Mesenchymal stem cell (in vitro differentiated cells and primary cell): ENCODE measurements around the gene ASCL5.

ENCODE experiments used
- DNase-seq: peaks from one replicate; pipeline ENCODE4 v3.0.0-alpha.2; 2013
- H2AFZ ChIP-seq: one replicate; pipeline ENCODE4 v1.6.1; 2013; ENCODE audit warnings: low read depth, mild to moderate bottlenecking, control low read depth, inconsistent platforms, low read length, moderate library complexity
- H2AK5ac ChIP-seq: 2 replicates; pipeline ENCODE4 v1.6.1; 2013; ENCODE audit warnings: low read length, moderate library complexity, mild to moderate bottlenecking, inconsistent platforms; ENCODE audit not compliant: severe bottlenecking
- H2BK120ac ChIP-seq: one replicate; pipeline ENCODE4 v1.6.1; 2013; ENCODE audit warnings: low read depth, mild to moderate bottlenecking, inconsistent platforms, low read length, moderate library complexity
- H2BK12ac ChIP-seq, 2 experiments: one replicate each; pipeline ENCODE4 v1.6.1; 2013; ENCODE audit warnings: inconsistent platforms in 2 of 2, low read length in 2 of 2, mild to moderate bottlenecking in 2 of 2, moderate library complexity in 2 of 2, control low read depth in 1 of 2
- H2BK15ac ChIP-seq: one replicate; pipeline ENCODE4 v1.6.1; 2013; ENCODE audit warnings: mild to moderate bottlenecking, low read depth, inconsistent platforms; ENCODE audit not compliant: poor library complexity, severe bottlenecking
- H2BK5ac ChIP-seq: 2 replicates; pipeline ENCODE4 v1.6.1; 2013; ENCODE audit warnings: low read depth, mild to moderate bottlenecking, low read length, control low read depth, inconsistent platforms; ENCODE audit not compliant: poor library complexity, severe bottlenecking
- H3K14ac ChIP-seq, 2 experiments: one replicate each; pipeline ENCODE4 v1.6.1; 2013; ENCODE audit warnings: inconsistent platforms in 2 of 2, low read length in 2 of 2, control low read depth in 1 of 2, mild to moderate bottlenecking in 1 of 2, moderate library complexity in 1 of 2
- H3K18ac ChIP-seq, 2 experiments: one replicate each; pipeline ENCODE4 v1.6.1; 2013; ENCODE audit warnings: inconsistent platforms in 2 of 2, low read length in 2 of 2, control low read depth in 1 of 2, low read depth in 1 of 2, mild to moderate bottlenecking in 1 of 2
- H3K23ac ChIP-seq, 2 experiments: one replicate each; pipeline ENCODE4 v1.6.1; 2013; ENCODE audit warnings: inconsistent platforms in 2 of 2, low read length in 2 of 2, mild to moderate bottlenecking in 2 of 2, moderate library complexity in 2 of 2, control low read depth in 1 of 2
- H3K27ac ChIP-seq: 2 replicates; pipeline ENCODE4 v1.5.1; 2013; ENCODE audit warnings: mild to moderate bottlenecking, moderate library complexity, low read length, control low read depth, inconsistent platforms; ENCODE audit not compliant: poor library complexity, severe bottlenecking
- H3K27me3 ChIP-seq, 2 experiments: 2 replicates each; pipeline versions ENCODE4 v1.6.1 to v1.7.0; 2013; ENCODE audit warnings: low read length in 2 of 2, mild to moderate bottlenecking in 2 of 2, moderate library complexity in 2 of 2, control low read depth in 1 of 2, inconsistent platforms in 1 of 2; ENCODE audit not compliant: control insufficient read depth in 1 of 2, insufficient read depth in 1 of 2
- H3K36me3 ChIP-seq, 2 experiments: 2 replicates each; pipeline versions ENCODE4 v1.6.1 to v1.7.0; 2013; ENCODE audit warnings: low read length in 2 of 2, control low read depth in 1 of 2, inconsistent platforms in 1 of 2, low read depth in 1 of 2, mild to moderate bottlenecking in 1 of 2; ENCODE audit not compliant: insufficient read depth in 2 of 2, control insufficient read depth in 1 of 2
- H3K4ac ChIP-seq, 2 experiments: one replicate each; pipeline ENCODE4 v1.6.1; 2013; ENCODE audit warnings: inconsistent platforms in 2 of 2, low read length in 2 of 2, mild to moderate bottlenecking in 2 of 2, moderate library complexity in 2 of 2, control low read depth in 1 of 2, low read depth in 1 of 2
- H3K4me1 ChIP-seq: 2 replicates; pipeline ENCODE4 v1.6.1; 2013; ENCODE audit warnings: low read depth, low read length, control low read depth; ENCODE audit not compliant: control insufficient read depth, insufficient read depth
- H3K4me2 ChIP-seq: 2 replicates; pipeline ENCODE4 v1.6.1; 2013; ENCODE audit warnings: low read length, mild to moderate bottlenecking, inconsistent platforms; ENCODE audit not compliant: poor library complexity, severe bottlenecking
- H3K4me3 ChIP-seq, 2 experiments: 2 replicates each; pipeline versions ENCODE4 v1.5.1 to v1.7.0; 2013; ENCODE audit warnings: low read length in 2 of 2, mild to moderate bottlenecking in 2 of 2, control low read depth in 1 of 2, low read depth in 1 of 2; ENCODE audit not compliant: insufficient read depth in 1 of 2
- H3K79me1 ChIP-seq: replicated peaks from 2 replicates; pipeline ENCODE4 v1.6.1; 2013; ENCODE audit warnings: mild to moderate bottlenecking, control low read depth, low read length, inconsistent platforms; ENCODE audit not compliant: poor library complexity, severe bottlenecking
- H3K9ac ChIP-seq: 2 replicates; pipeline ENCODE4 v1.7.0; 2013; ENCODE audit warnings: mild to moderate bottlenecking, low read length, moderate library complexity
- H3K9me3 ChIP-seq: 2 replicates; pipeline ENCODE4 v1.7.0; 2013; ENCODE audit warnings: mild to moderate bottlenecking, low read length; ENCODE audit not compliant: control insufficient read depth
- H4K8ac ChIP-seq: one replicate; pipeline ENCODE4 v1.6.1; 2013; ENCODE audit warnings: inconsistent platforms, mild to moderate bottlenecking, low read length, moderate library complexity
- H4K91ac ChIP-seq: one replicate; pipeline ENCODE4 v1.6.1; 2013; ENCODE audit warnings: mild to moderate bottlenecking, low read length, inconsistent platforms
- WGBS: methylation state at CpG from one replicate; pipeline ENCODE4 v1.1.7; 2013; ENCODE audit warnings: mixed read lengths; 5-methylcytosine and 5-hydroxymethylcytosine counted together

Gene ASCL5

GRCh38 chr1:201083741-201084140 is 43.2 kb downstream of the ASCL5 start:
- Histone ChIP-seq H2AK5ac (no peak overlapping the region), H3K27ac (no peak overlapping the region), H3K18ac (no peak overlapping the region), H2BK5ac (no peak overlapping the region), H2AFZ (no peak overlapping the region), H3K4ac (no peak overlapping the region), H3K23ac (no peak overlapping the region), H4K8ac (no peak overlapping the region), H4K91ac (no peak overlapping the region), H3K79me1 (no peaks in the 10 kb centered on the region), H3K9me3 (no peaks in the 10 kb centered on the region), H3K4me2 (no peak overlapping the region), H2BK120ac (no peak overlapping the region), H2BK15ac (no peak overlapping the region), H3K4me1 (no peaks in the 10 kb centered on the region), H3K4me3 (no peak overlapping the region), H3K14ac (no peak overlapping the region), H3K9ac (no peak overlapping the region), H3K27me3 (peaks cover 44 to 70% of the 10 kb centered on the region in 2 experiments), H3K36me3 (no peaks in the 10 kb centered on the region), H2BK12ac (no peak overlapping the region)
- WGBS = 33% methylated on average over 1 of the region's 3 CpGs
- no peak for DNase-seq

GRCh38 chr1:201080135-201080534 is 46.8 kb downstream of the ASCL5 start:
- no peak overlapping the region for H3K4me3 ChIP-seq
- no peak overlapping the region for H3K9ac ChIP-seq

GRCh38 chr1:201077736-201078135 is 49.2 kb downstream of the ASCL5 start:
- no peak overlapping the region for H4K8ac ChIP-seq
- no peaks in the 10 kb centered on the region for H3K9me3 ChIP-seq
- 95% methylated on average over 16 of the region's 17 CpGs for WGBS
- no peak overlapping the region for H4K91ac ChIP-seq
- H3K27me3 ChIP-seq = peaks cover 31 to 58% of the 10 kb centered on the region in 2 experiments
- no peak overlapping the region for H3K4me3 ChIP-seq
- H3K36me3 ChIP-seq = no peaks in the 10 kb centered on the region
- H2BK12ac ChIP-seq = no peak overlapping the region
- H3K14ac ChIP-seq = no peak overlapping the region
- no peak overlapping the region for H2AFZ ChIP-seq
- no peak overlapping the region for H2AK5ac ChIP-seq
- peaks cover 7% of the 10 kb centered on the region for H3K4me1 ChIP-seq
- no peak overlapping the region for H2BK15ac ChIP-seq
- H3K27ac ChIP-seq = no peak overlapping the region
- no peak overlapping the region for H3K18ac ChIP-seq
- no peak for DNase-seq
- no peak overlapping the region for H2BK5ac ChIP-seq
- H2BK120ac ChIP-seq = no peak overlapping the region
- no peak overlapping the region for H3K4me2 ChIP-seq
- no peaks in the 10 kb centered on the region for H3K79me1 ChIP-seq
- H3K4ac ChIP-seq = no peak overlapping the region
- no peak overlapping the region for H3K23ac ChIP-seq
- H3K9ac ChIP-seq = no peak overlapping the region

More at GRCh38 chr1:201080135-201080534, 46.8 kb downstream of the ASCL5 start:
- no peaks in the 10 kb centered on the region for H3K9me3 ChIP-seq
- peaks cover 7% of the 10 kb centered on the region for H3K4me1 ChIP-seq
- no peak overlapping the region for H3K4me2 ChIP-seq
- H2BK12ac ChIP-seq = no peak overlapping the region
- H2AK5ac ChIP-seq = no peak overlapping the region
- no peak overlapping the region for H3K4ac ChIP-seq
- no peak overlapping the region for H2BK5ac ChIP-seq
- no peak overlapping the region for H3K18ac ChIP-seq
- no peaks in the 10 kb centered on the region for H3K36me3 ChIP-seq
- no peak overlapping the region for H3K27ac ChIP-seq
- H2AFZ ChIP-seq = no peak overlapping the region
- no peak overlapping the region for H4K8ac ChIP-seq
- no peak overlapping the region for H3K23ac ChIP-seq
- no peak overlapping the region for H2BK15ac ChIP-seq
- no peak overlapping the region for H3K14ac ChIP-seq
- no peak overlapping the region for H4K91ac ChIP-seq
- H3K27me3 ChIP-seq = peaks cover 41 to 71% of the 10 kb centered on the region in 2 experiments
- DNase-seq = no peak
- H2BK120ac ChIP-seq = no peak overlapping the region
- WGBS = no CpG with 5 or more reads among the region's 3 CpGs
- H3K79me1 ChIP-seq = no peaks in the 10 kb centered on the region

GRCh38 chr1:201077116-201077515 is 49.9 kb downstream of the ASCL5 start:
- no peak overlapping the region for H2AK5ac ChIP-seq
- peaks cover 37 to 57% of the 10 kb centered on the region in 2 experiments for H3K27me3 ChIP-seq
- H3K36me3 ChIP-seq = no peaks in the 10 kb centered on the region
- no peak overlapping the region for H3K14ac ChIP-seq
- no peak overlapping the region for H3K4me2 ChIP-seq
- no peak overlapping the region for H2BK120ac ChIP-seq
- H3K18ac ChIP-seq = no peak overlapping the region
- H4K8ac ChIP-seq = no peak overlapping the region
- H3K9ac ChIP-seq = no peak overlapping the region
- no peak overlapping the region for H3K23ac ChIP-seq
- H3K79me1 ChIP-seq = no peaks in the 10 kb centered on the region
- no peaks in the 10 kb centered on the region for H3K9me3 ChIP-seq
- no peak overlapping the region for H4K91ac ChIP-seq
- no peak overlapping the region for H3K27ac ChIP-seq
- H2BK5ac ChIP-seq = no peak overlapping the region
- H2BK15ac ChIP-seq = no peak overlapping the region
- peaks cover 7% of the 10 kb centered on the region for H3K4me1 ChIP-seq
- DNase-seq = no peak
- H3K4ac ChIP-seq = no peak overlapping the region
- H2BK12ac ChIP-seq = no peak overlapping the region
- WGBS = 79% methylated on average over 7 of the region's 7 CpGs
- no peak overlapping the region for H2AFZ ChIP-seq
- no peak overlapping the region for H3K4me3 ChIP-seq
